A549 treated with GW870086 at 1 μM for 4 hours (cell line): Measurements from ENCODE around the gene ADARB2. TPM values are rescaled to one million over a fixed set of nuclear protein-coding genes. Genes with fewer than 3 reads are reported as not detected.

Experiments
- total RNA-seq: library from RNA; stranded (reverse); fragments of 200-300 nt; extraction: Qiagen RNA extraction; gene quantifications from 5 replicates; pipeline ENCODE4 v1.2.3, GENCODE V29; 2022; ENCODE audit warnings: low read depth

ADARB2 gene
- total RNA-seq = not detected in 5 replicates

DNA sequence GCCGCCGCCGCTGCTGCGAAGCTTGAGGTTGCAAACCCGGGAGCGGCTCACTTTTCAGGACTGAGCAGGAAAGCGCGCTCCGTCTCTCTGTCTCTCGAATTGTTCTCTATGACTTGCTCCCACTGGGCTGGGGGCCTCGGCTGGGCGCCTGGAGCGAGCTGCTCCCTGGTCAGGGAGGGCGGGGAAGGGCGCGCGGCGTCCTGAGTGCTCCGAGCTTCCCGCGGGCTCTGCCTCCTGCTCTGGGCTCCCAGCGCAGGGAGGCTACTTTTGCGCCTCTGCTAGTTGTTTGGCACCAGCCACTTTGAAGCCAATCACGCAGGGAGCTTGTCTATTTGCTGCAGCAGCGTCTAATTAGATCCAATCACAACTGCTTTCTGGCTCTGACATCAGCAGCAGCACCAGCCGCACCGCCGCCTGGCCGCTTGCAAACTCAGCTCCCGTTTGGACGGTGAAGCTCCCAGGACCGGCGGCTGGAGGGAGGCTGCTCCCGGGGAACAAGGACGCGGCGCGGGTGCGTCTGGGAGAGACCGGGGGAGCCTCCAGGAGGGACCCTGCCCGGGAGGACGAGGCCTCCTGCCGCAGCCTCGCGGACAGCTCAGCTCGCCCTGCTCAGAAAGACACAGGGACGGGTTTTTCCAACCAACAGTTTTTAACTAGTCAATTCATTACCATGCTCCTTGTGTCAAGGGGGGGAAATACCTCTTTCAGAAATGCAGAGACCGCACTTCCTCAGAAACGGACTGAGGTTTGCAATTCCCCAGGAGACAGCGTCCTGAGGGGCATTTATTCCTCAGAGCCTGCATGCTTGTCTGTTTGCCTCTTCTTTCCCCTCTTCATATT, at the start of gene ADARB2:
TSS of gene ADARB2 (minus strand) at position 304 of the 840 bp plus-strand sequence.

